Neuronal stem cell (in vitro differentiated cells): ENCODE results near the gene SENP5.
"Not testable (repeated sequence)": the region's sequence is repeated elsewhere in the genome, so short reads cannot be mapped to it uniquely, and the experiment has no call there.

Experiments used
- DNase-seq: peaks from one replicate; pipeline ENCODE4 v3.0.0-alpha.2; 2013; ENCODE audit warnings: low spot score
- H2AFZ ChIP-seq: one replicate; pipeline ENCODE4 v1.6.1; 2013; ENCODE audit warnings: mild to moderate bottlenecking, low read length, inconsistent platforms
- H2AK5ac ChIP-seq: 2 replicates; pipeline ENCODE4 v1.6.1; 2013; ENCODE audit warnings: low read depth, mild to moderate bottlenecking, inconsistent platforms, low read length, moderate library complexity, mixed read lengths
- H2BK120ac ChIP-seq: 2 replicates; pipeline ENCODE4 v1.6.1; 2013; ENCODE audit warnings: low read depth, mild to moderate bottlenecking, inconsistent platforms, low read length, moderate library complexity, mixed read lengths
- H2BK12ac ChIP-seq: one replicate; pipeline ENCODE4 v1.6.1; 2013; ENCODE audit warnings: low read length, inconsistent platforms
- H2BK15ac ChIP-seq: 2 replicates; pipeline ENCODE4 v1.6.1; 2013; ENCODE audit warnings: mild to moderate bottlenecking, low read length, inconsistent platforms, mixed read lengths
- H2BK5ac ChIP-seq: one replicate; pipeline ENCODE4 v1.6.1; 2013; ENCODE audit warnings: inconsistent platforms, mild to moderate bottlenecking, low read length, moderate library complexity
- H3K14ac ChIP-seq: one replicate; pipeline ENCODE4 v1.6.1; 2013; ENCODE audit warnings: low read length, inconsistent platforms
- H3K18ac ChIP-seq: 2 replicates; pipeline ENCODE4 v1.6.1; 2013; ENCODE audit warnings: low read length, inconsistent platforms
- H3K23ac ChIP-seq: 2 replicates; pipeline ENCODE4 v1.6.1; 2013; ENCODE audit warnings: low read depth, mild to moderate bottlenecking, mixed read lengths, low read length, inconsistent platforms; ENCODE audit not compliant: poor library complexity
- H3K27ac ChIP-seq: replicated peaks from 3 replicates; pipeline ENCODE4 v1.5.1; 2013; ENCODE audit warnings: low read length, inconsistent platforms
- H3K27me3 ChIP-seq, 3 experiments: 2 replicates each; pipeline ENCODE4 v1.6.1; 2013; ENCODE audit warnings: low read length in 3 of 3, mild to moderate bottlenecking in 2 of 3, inconsistent platforms in 1 of 3, low read depth in 1 of 3, mixed read lengths in 1 of 3, moderate library complexity in 1 of 3; ENCODE audit not compliant: control insufficient read depth in 3 of 3, insufficient read depth in 3 of 3
- H3K36me3 ChIP-seq, 2 donors: replicated peaks in 1 of 2; 2 replicates each; pipeline ENCODE4 v1.6.1; 2013; ENCODE audit warnings: low read length in 2 of 2; ENCODE audit not compliant: control insufficient read depth in 2 of 2, insufficient read depth in 2 of 2
- H3K4ac ChIP-seq: 2 replicates; pipeline ENCODE4 v1.6.1; 2013; ENCODE audit warnings: inconsistent platforms, mild to moderate bottlenecking, low read length, moderate library complexity
- H3K4me1 ChIP-seq, 2 donors: 1 replicate in 1 of 2; 2 replicates in 1 of 2; pipeline ENCODE4 v1.6.1; 2013; ENCODE audit warnings: low read length in 2 of 2, low read depth in 1 of 2; ENCODE audit not compliant: control insufficient read depth in 2 of 2, insufficient read depth in 1 of 2
- H3K4me2 ChIP-seq: one replicate; pipeline ENCODE4 v1.6.1; 2013; ENCODE audit warnings: mild to moderate bottlenecking, low read length, inconsistent platforms; ENCODE audit not compliant: insufficient read depth, poor library complexity, severe bottlenecking
- H3K4me3 ChIP-seq, 2 donors: 2 replicates each; pipeline ENCODE4 v1.5.1; 2013; ENCODE audit warnings: low read length in 2 of 2, mild to moderate bottlenecking in 2 of 2, inconsistent platforms in 1 of 2, moderate library complexity in 1 of 2
- H3K79me1 ChIP-seq: one replicate; pipeline ENCODE4 v1.6.1; 2013; ENCODE audit warnings: low read depth, mild to moderate bottlenecking, inconsistent platforms, low read length, moderate library complexity
- H3K9ac ChIP-seq: one replicate; pipeline ENCODE4 v1.6.1; 2013; ENCODE audit warnings: mild to moderate bottlenecking, low read depth, low read length, inconsistent platforms; ENCODE audit not compliant: poor library complexity
- H3K9me3 ChIP-seq, 2 donors: replicated peaks in 1 of 2; 2 replicates each; pipeline versions ENCODE3 to v1.6.1; 2013; ENCODE audit warnings: low read length in 2 of 2, mild to moderate bottlenecking in 2 of 2, inconsistent platforms in 1 of 2, low read depth in 1 of 2, mixed read lengths in 1 of 2, moderate library complexity in 1 of 2; ENCODE audit not compliant: control insufficient read depth in 2 of 2, insufficient read depth in 1 of 2
- H4K8ac ChIP-seq: one replicate; pipeline ENCODE4 v1.6.1; 2013; ENCODE audit warnings: low read depth, mild to moderate bottlenecking, inconsistent platforms, low read length, moderate library complexity
- H4K91ac ChIP-seq: one replicate; pipeline ENCODE4 v1.6.1; 2013; ENCODE audit warnings: low read length, low read depth, mild to moderate bottlenecking, inconsistent platforms; ENCODE audit not compliant: poor library complexity
- WGBS, 2 donors: extraction: QIAGEN DNeasy Blood & Tissue Kit; methylation state at CpG; one replicate each; pipeline ENCODE4 v1.1.7; 2013; ENCODE audit warnings: missing lambda C conversion rate in 2 of 2, mixed read lengths in 1 of 2; ENCODE audit not compliant: insufficient read length in 2 of 2, insufficient replicate concordance in 1 of 2; ENCODE audit errors: extremely low coverage in 2 of 2; 5-methylcytosine and 5-hydroxymethylcytosine counted together

The SENP5 gene

GRCh38 chr3:196836626-196837025, 31.1 kb upstream of the SENP5 start:
- WGBS, 2 donors: no CpG with 5 or more reads among the region's 1 CpG
- not testable (repeated sequence) for H3K4me3 ChIP-seq, H2BK5ac ChIP-seq, DNase-seq, H2BK15ac ChIP-seq, H3K18ac ChIP-seq, H2BK120ac ChIP-seq, H3K79me1 ChIP-seq, H3K27me3 ChIP-seq, H3K4me2 ChIP-seq, H3K27ac ChIP-seq, H3K4me1 ChIP-seq, H3K9ac ChIP-seq, H3K4ac ChIP-seq, H2AFZ ChIP-seq, H2AK5ac ChIP-seq, H3K9me3 ChIP-seq, H4K8ac ChIP-seq, H2BK12ac ChIP-seq, H3K23ac ChIP-seq, H3K14ac ChIP-seq, H4K91ac ChIP-seq
- peaks cover 0 to 16% of the 10 kb centered on the region in 2 donors for H3K36me3 ChIP-seq

GRCh38 chr3:196837819-196838420, 29.8 kb upstream of the SENP5 start:
- no peaks in the 10 kb centered on the region for H3K79me1 ChIP-seq
- WGBS, 2 donors: no CpG with 5 or more reads among the region's 3 CpGs
- H3K18ac ChIP-seq: no peak overlapping the region
- peaks cover 0 to 4% of the 10 kb centered on the region in 2 donors for H3K36me3 ChIP-seq
- H2AFZ ChIP-seq: no peak overlapping the region
- no peak overlapping the region for H2BK120ac ChIP-seq
- peaks cover 2 to 4% of the 10 kb centered on the region in 2 donors for H3K9me3 ChIP-seq
- H3K4me1 ChIP-seq: no peaks in the 10 kb centered on the region
- no peak overlapping the region for H3K14ac ChIP-seq
- H4K8ac ChIP-seq: no peak overlapping the region
- no peak overlapping the region for H3K4ac ChIP-seq
- H3K23ac ChIP-seq: no peak overlapping the region
- no peak overlapping the region for H2BK15ac ChIP-seq
- no peak overlapping the region for H2BK12ac ChIP-seq
- no peak overlapping the region for H3K4me3 ChIP-seq
- no peak overlapping the region for H2AK5ac ChIP-seq
- H2BK5ac ChIP-seq: no peak overlapping the region
- H3K27me3 ChIP-seq: no peaks in the 10 kb centered on the region
- no peak overlapping the region for H3K4me2 ChIP-seq
- H4K91ac ChIP-seq: no peak overlapping the region
- DNase-seq: peak; percentile 30
- H3K9ac ChIP-seq: no peak overlapping the region
- no peak overlapping the region for H3K27ac ChIP-seq

- H3K23ac ChIP-seq, H2AK5ac ChIP-seq, H3K27me3 ChIP-seq, H3K4me3 ChIP-seq, H3K4ac ChIP-seq, H3K27ac ChIP-seq, H2AFZ ChIP-seq, H4K8ac ChIP-seq, H3K36me3 ChIP-seq, DNase-seq, H2BK120ac ChIP-seq, H3K4me1 ChIP-seq, H3K14ac ChIP-seq, H4K91ac ChIP-seq, H2BK5ac ChIP-seq, H3K79me1 ChIP-seq, H3K18ac ChIP-seq, H3K9me3 ChIP-seq, H2BK12ac ChIP-seq, H3K9ac ChIP-seq, H2BK15ac ChIP-seq, H3K4me2 ChIP-seq: not testable (repeated sequence)
- no CpG with 5 or more reads among the region's 6 CpGs for WGBS, 2 donors
Measured at GRCh38 chr3:196839351-196839750, 28.4 kb upstream of the SENP5 start.

GRCh38 chr3:196842567-196843434, 24.9 kb upstream of the SENP5 start:
- Histone ChIP-seq H2AFZ (peak overlapping the region; percentile 47), H3K4me2 (no peak overlapping the region)
- WGBS, 2 donors: no CpG with 5 or more reads among the region's 17 CpGs

More at GRCh38 chr3:196842567-196843434, 24.9 kb upstream of the SENP5 start:
- H2AK5ac ChIP-seq: no peak overlapping the region
- no peak overlapping the region for H3K9ac ChIP-seq
- H3K9me3 ChIP-seq: no peaks in the 10 kb centered on the region
- no peak overlapping the region for H3K27ac ChIP-seq
- no peak overlapping the region for H2BK120ac ChIP-seq
- no peak for DNase-seq
- no peak overlapping the region for H3K4ac ChIP-seq
- no peak overlapping the region for H3K23ac ChIP-seq
- H3K36me3 ChIP-seq: no peaks in the 10 kb centered on the region
- no peak overlapping the region for H3K18ac ChIP-seq
- no peak overlapping the region for H3K14ac ChIP-seq
- no peak overlapping the region for H4K91ac ChIP-seq
- no peak overlapping the region for H2BK5ac ChIP-seq
- H2BK12ac ChIP-seq: no peak overlapping the region
- no peaks in the 10 kb centered on the region for H3K4me1 ChIP-seq
- no peak overlapping the region for H2BK15ac ChIP-seq
- no peaks in the 10 kb centered on the region for H3K27me3 ChIP-seq
- H3K79me1 ChIP-seq: no peaks in the 10 kb centered on the region
- no peak overlapping the region for H3K4me3 ChIP-seq
- H4K8ac ChIP-seq: no peak overlapping the region
